Sciatic nerve (tissue), 2 donors: Measurements from ENCODE around the gene ITPK1. TPM values are rescaled to one million over a fixed set of nuclear protein-coding genes. Genes with fewer than 3 reads are reported as not detected.
A peak's percentile ranks its signal among the peaks of the same experiment; 100 is the strongest.

ENCODE experiments used
- ATAC-seq: fragments of 200-7000 bp; cut with Tn5 transposase; one replicate; pipeline ENCODE4 v1.9.1; 2020; ENCODE audit warnings: mild to moderate bottlenecking, moderate library complexity
- DNase-seq: peaks from one replicate; pipeline ENCODE4 v3.0.0-alpha.2; 2020; ENCODE audit warnings: low spot score
- intact Hi-C: fragments of 100-400 bp; cut with DNase I; formaldehyde crosslinking; loops from one replicate; pipeline ENCODE4 v1.14.2; 2022
- total RNA-seq: library from RNA; stranded (reverse); fragmentation: NEBNext Ultra II Directional; extraction: Animal tissue kit (Norgen Biotek cat#: 25700); gene quantifications from one replicate; pipeline ENCODE4 v1.2.1, GENCODE V29; 2021
- donor health status: DM: no; HTN: no; CAD: no.
- donor health status: DM: no; HTN: no; CAD: no.

The ITPK1 gene
- total RNA-seq, 1 donor from 2014 or later, result 118 TPM

DNA sequence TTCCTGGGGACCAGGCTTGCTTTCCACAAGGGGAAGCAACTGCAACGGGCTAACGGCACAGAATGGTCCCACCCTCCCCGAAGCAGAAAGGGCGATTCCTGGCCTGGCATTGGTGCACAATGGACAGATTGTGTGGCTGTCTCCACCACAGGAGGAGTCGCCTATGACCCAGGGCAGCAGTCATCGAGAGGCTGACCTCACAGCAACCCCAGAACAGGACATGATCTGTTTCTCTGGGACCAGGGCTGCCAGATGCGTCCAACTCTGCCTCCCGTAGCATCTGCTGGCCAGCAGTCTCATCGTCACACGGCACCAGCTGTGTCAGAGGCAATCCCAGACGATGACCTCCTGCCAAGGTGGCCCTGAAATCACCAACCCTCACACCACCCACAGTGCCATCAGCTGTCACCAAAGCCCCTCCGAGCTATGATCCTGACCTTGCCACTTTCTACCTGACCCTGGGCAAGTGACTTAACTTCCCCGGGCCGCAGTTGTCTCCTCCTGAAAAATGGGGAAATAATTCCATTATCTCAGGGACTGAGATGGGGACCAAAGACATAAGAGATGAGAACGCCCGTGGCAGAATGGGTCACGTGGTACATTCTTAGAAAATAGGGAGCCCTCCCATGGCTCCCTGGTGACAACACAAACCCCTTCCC is 106.1 kb downstream of the ITPK1 start:
- intact Hi-C loops, result no loop called here
- ATAC-seq (peak; percentile 84), DNase-seq (peak; percentile 76)

DNA sequence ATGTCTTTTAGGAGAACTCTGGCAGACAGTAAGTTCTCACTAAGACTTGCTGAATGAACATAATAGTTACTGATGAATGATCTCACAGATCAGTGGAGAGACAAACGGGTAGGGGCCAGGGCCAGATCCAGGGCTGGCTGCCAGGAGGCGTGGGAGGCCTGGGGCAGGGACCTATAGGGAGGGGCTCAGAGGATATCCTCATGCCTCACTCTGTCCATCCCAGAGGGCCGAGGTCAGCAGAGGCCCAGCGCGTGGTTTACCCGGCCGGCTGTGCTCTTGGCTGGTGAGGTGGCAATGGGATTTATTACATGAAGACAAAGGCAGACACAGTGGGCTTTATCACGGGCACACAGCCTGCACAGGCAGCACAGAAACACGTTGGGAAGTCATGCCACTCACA is 107.3 kb downstream of the ITPK1 start:
- intact Hi-C loops, result no loop called here
- ATAC-seq, result peak; percentile 21
- DNase-seq, result peak; percentile 80

DNA sequence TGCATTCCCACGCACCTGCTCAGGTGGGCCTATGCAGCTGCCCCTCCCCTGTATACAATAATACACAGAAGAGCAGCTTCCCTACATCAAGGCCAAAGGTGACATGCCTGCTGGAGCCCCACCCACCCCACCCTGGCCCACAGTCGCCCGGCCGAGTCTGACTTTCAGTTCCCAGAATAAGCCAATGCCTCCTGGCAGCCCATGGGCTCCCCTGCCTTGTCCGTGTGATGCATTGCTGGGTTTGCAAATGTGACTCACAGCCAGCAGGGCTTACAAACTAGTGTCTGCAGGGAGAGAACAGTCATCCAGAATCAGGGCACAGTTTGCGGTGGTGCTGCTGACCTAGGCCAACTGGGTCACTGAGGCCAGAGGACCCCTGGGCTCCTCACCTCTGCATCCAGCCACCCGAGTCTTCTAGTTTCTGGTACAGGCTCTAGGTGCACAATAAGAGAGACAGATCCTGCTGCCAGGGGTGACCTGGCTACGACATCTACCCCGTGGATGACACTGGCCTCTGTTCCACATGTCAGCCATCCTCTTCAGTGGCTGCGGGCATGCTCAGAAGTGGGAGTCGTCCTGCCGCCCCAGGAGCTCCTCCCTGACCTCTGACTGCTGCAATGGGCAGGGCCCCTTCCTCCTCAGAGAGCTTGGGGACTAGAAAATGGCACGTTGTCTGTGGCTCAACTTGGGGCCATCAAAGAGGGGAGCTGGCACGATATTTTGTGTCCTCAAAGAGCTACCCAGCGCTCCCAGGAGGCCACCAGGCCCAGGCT is 108.3 kb downstream of the ITPK1 start:
- intact Hi-C loops, result no loop called here
- DNase-seq, result no peak

DNA sequence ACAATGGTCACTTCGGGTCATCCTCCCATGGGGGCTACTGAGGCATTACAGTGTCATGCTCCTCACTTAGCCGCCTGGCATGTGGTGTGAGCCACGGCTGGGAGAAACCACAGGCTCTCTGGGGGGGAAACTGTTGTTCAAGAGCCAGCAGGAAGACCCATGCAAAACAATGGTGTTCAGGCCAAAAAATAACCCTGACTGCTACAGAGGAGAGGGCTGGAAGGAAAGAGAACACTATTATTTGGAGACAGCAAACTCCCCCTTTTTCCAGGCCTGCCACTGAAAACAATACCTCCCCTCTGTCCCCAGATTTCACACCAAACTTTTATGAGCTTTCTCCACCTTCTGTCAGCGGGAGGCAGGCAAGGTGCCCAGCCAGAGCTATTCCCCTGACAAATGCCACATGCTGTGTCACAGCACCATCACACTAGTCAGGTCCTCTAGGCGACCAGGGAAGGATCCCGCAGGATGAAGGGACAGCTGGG is 109.1 kb downstream of the ITPK1 start:
- intact Hi-C loops, result no loop called here
- ATAC-seq, result no peak
- DNase-seq, result no peak

More for the DNA sequence above, 108.3 kb downstream of the ITPK1 start:
- ATAC-seq, result no peak

DNA sequence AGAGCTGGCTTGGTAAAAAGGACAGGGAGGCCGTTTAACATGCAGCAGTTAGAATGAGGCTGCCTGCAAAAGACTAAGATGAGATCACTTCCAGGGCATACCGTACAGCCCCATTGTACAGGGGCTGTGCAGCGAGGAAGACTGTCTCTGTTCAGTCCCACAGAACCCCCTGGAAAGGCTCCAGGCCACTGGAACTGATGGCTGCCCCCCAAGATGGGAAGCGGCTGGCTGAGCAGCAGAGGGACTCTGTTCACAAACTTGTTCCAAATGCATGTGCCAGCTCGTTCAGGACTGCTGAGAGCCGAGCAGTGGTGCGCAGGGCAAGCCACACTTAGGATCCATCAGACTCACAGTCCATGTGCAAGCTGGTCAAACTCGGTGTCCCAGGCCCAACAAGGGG is 109.9 kb downstream of the ITPK1 start:
- ATAC-seq (no peak), DNase-seq (no peak)
- intact Hi-C loops, result no loop called here

DNA sequence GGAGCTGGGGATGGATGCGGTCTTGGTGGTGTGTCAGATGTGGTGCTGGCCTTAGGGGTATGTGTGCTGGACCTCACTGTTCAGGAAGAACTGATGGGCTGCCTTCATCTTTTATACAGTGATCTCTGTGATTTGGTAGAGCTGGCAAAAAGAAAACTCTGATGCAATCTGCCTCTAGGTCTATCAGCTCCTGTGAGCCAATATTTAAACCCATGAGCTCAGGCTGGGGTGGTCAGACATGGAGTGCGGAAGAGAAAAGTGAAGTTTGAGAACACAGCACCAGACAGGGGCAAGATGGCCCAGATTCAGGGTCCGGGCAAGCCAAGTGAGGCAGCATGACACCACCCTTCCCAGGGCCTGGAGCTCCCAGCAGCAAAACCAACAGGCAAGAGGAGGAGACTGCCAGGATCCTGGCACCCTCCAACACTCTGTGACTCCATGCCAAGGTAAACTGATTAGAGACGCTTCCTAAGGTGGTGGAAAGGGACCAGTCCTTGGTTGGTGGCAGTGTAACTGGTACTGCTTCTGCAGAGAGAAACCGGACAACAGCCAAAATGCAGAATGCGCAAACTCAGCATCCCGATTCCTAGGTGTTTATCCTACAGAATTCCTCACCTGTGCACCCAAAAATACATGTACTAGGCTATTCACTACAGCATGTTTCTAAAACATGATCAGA is 110.5 kb downstream of the ITPK1 start:
- DNase-seq, result no peak
- no peak for ATAC-seq
- intact Hi-C loops, result no loop called here

DNA sequence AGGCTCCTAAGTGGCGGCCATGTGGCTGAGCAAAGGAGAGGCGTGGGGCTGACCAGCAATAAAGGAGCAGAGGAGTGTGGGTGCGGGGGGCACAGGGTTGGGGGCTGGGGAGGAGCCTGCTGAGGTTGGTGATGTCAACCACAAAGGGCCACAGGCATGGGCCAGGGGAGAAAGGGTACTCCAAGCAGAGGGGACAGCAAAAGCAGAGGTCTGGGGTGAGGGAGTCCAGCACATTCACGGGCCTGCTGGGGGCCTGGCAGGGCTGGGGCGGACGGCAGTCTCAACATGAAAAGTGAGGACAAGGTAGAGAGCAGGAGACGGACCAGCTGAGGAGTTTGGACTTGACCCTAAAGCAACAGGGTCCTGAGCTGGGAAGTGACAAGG is 111.0 kb downstream of the ITPK1 start:
- ATAC-seq, result no peak
- no peak for DNase-seq
- intact Hi-C loops, result no loop called here

DNA sequence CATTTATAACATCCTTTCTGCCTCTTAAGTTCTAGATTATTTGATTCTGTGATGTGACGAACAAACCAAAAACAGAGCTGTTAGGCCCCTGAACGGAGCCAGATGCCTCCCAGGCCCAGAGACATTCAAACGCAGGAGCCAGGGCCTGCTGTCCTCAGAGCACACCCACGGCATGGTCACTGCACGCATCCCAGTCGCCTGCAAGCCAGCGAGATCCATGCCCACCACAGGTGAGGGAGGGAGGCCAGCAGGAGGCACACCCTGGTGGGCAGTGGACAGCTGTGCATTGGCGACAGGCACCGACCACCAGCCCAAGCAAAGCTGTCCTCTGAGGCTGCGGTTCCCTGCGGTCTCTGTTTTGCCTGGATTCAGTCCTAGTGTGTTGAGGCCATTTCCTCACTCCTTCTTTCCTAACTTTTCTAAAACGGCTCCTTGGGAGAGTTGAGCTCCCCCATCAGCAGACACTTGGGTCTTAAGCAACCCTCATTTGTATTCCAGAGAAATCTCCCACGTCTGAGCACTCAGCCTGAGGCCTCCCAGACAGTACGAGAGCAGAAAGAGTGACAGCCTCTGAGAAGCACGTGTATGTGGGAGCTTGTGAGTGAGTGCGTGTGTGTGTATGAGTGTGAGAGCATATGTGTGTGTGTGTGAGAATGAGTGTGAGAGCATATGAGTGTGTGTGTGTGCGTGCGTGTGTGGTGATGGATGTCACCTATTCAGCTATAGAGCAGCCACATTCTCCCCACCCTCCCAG is 111.6 kb downstream of the ITPK1 start:
- intact Hi-C loops, result no loop called here
- DNase-seq, result no peak
- ATAC-seq, result peak; percentile 19

DNA sequence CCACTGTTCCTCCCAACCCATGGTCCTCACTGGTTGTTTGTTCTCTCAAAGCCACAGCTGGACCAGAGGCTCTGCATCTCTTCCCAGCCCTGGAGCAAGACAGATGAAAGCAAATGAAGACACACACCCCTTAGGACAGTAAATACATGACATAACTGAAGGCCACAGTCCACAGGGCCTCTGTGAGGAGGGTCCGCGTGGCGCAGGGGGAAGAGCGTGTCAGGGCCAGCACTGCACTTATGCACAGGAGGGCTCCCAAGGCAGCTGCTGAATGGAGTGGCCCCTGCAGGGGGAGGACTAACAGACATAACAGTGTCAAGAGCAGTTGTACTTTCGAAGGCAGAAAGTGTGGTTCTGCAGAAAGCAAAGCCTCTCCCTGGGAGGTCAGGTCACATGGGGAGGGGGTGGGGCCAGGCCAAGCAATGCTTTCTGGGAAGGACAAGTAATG is 112.8 kb downstream of the ITPK1 start:
- ATAC-seq, result no peak
- DNase-seq, result no peak
- intact Hi-C loops, result no loop called here

DNA sequence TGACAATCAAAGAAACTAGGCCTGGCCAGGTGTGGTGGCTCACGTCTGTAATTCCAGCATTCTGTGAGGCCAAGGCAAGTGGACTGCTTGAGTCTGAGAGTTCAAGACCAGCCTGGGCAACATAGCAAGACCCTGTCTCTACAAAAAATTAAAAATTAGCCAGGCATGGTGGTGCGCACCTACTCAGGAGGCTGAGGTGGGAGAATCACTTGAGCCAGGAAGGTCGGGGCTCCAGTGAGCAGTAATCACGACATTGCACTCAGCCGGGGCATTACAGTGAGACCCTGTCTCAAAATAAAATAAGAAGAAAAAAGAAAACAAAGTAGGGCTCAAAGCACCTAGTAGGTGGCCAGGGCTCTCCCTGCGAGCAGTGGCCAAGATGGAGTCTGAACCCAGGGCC is 113.7 kb downstream of the ITPK1 start:
- intact Hi-C loops, result no loop called here
- ATAC-seq (no peak), DNase-seq (no peak)

DNA sequence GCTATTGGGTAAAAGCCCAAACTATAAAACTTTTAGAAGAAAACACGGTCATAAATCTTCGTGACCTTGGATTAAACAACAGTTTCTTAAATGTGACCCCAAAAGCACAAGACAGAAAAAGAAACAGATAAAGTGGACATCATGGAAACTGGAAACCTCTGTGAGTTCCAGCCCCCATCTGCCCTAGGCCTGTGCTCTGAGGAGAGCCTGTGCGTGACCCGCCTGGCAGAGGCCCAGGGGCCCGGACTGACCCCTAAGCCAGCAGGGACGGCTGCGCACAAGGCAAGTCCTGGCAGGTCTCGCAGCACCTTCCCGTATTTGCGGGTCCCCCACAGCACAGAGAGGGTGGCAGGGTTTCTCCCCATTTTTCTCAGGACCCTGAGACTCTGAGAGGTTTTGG is 116.8 kb downstream of the ITPK1 start:
- DNase-seq, result no peak
- no peak for ATAC-seq

DNA sequence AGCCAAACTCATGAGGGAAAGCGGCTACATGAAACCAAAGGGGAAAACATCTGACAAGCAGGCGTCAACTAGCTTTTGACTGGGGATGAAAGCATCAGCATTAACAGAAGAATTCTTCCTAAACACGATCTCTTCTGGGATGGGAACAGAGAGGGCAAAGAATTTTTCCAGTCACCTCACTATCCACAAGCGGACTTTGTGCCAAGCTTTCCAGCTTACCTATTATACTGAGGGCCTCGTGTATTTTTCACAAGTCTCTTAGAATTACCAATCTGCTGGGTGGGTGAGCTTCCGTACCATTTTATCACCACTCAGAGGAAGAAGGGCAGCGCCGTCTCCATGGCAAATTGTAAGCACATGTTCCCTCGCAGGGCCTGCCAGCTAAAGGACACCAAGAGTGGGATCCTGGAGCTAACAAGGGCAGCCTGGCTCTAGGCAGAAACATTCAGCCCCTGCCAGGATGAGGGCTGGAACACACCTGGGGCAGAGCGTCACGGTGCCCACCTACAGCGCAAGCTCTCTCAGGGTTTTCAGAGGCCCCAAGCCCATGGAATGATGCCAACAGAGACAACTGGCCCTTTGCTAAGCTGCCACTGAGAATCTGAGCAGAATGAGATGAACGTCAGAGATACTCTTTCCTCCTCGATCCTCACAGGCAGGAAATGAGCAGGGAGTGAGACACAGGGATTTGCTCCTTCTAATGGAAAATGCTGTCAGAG is 118.2 kb downstream of the ITPK1 start:
- DNase-seq, result no peak
- intact Hi-C loops, result no loop called here
- no peak for ATAC-seq

More for the DNA sequence above, 116.8 kb downstream of the ITPK1 start:
- intact Hi-C loops, result no loop called here

DNA sequence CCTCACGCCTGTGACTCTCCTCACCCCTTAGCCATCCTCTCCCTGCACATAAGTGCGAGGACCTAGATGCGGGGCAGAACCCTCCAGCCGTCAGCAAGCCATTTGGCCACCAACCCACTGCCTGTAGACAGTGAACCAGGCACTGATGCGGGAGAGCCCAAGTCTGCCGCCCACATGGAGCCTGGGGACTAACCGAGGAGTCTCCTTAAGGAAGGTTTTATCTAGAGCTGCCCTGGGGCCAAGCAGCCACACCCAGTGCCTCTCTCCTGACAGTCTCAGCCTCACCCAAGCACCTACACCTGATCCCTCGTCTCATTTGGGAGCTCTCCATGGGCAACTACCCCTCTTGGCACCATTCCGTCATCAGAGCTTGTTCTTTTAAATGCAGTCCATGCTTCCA is 120.1 kb downstream of the ITPK1 start:
- ATAC-seq, result no peak

DNA sequence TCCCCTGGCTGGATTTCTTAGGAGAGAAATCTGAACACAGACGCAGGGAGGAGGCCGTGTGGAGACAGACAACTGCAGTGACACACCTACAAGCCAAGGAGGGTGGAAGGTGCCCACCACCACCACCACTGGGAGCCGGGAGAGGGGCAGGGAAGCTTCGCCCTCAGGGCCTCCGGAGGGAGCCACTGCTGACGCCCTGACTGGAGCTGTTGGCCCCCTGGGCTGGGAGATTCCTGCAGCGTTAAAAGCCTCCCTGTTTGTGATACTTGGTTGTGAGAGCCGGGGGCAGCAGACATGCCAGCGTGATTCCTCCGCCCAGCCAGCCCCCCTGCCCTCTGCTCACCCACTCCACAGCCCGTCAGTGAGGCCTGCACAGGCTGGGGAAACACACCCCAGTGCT is 120.8 kb downstream of the ITPK1 start:
- intact Hi-C loops, result no loop called here
- ATAC-seq, result peak; percentile 37
- no peak for DNase-seq

More for the DNA sequence above, 120.1 kb downstream of the ITPK1 start:
- intact Hi-C loops, result no loop called here
- DNase-seq, result no peak

DNA sequence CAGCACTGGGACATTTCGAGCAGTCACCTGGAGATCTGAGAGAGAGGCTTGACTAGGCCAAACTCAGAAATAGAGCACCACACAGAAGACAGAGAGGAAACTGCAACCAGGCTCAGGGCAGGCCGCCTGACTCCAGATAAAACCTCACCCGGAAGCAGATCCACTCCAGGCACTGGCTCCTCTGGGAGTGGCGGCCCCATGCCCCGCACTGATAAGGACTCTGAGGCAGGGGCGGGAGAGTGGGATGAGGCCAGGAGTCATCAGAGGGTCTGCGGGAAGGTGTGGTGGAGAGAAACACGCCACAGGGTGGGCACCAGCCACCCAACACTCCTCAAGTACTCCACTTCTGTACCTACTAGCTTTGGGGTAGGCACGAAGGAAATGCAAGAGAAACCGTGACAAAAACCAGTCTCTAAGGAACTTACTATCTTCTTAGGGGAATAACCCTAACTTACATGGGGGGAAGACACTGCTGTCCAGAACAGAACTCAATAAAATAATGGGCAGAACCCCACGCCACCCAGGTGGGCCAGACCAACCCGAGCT is 121.5 kb downstream of the ITPK1 start:
- intact Hi-C loops, result no loop called here
- ATAC-seq (no peak), DNase-seq (no peak)

DNA sequence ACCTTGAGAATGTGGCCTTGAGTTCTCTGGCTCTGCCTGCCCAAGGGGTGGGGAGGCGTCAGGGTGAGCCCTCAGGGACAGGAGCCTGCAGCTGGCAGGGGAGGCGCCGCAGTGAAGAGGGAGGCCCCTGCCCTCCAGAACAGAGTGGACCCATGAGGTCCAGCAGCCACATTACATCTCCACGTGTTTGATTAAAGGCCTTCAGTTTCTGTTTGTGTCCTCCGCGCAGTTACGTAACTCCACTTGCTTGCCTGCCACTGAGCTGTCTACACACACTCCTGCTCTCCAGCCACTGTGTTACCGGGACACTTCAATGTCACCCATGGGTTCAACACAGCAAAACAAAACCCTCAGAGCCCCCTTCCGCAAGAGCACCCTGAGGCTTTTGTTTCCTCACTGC is 122.4 kb downstream of the ITPK1 start:
- intact Hi-C loops, result no loop called here
- ATAC-seq, result peak; percentile 29
- DNase-seq, result no peak

DNA sequence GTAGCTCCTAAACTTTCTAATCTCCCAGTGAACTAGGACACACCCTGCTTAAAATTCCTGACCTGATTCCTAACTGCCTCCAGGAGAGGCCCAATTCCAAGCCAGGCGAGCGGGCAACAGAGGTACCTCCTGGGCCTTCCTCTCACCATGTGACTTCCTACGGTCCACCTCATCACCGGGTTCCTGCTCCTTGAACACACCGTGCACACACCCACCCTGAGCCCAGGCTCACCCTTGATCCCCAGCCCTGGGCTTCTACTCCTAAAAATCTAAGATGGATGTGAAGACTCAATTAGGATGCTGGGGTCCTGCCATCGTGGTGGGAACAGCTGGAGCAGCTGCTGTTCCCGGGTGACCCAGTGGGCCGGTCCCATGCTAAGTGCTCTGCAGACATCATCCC is 124.2 kb downstream of the ITPK1 start:
- DNase-seq (no peak), ATAC-seq (no peak)
- intact Hi-C loops, result no loop called here
